GM12874 (cell line): Measurements from ENCODE around the gene SUSD2.

Source experiments
- TF ChIP-seq, protein P1 (sequence below): IDR thresholded peaks from 2 replicates; pipeline ENCODE4 v1.5.1; 2011; ENCODE audit warnings: low read depth, mild to moderate bottlenecking, control low read depth, low read length, moderate library complexity; ENCODE audit not compliant: insufficient read depth

Gene SUSD2

GRCh38 chr22:24161909-24162308 lies 19.4 kb upstream of the SUSD2 start:
- TF ChIP-seq, protein P1, sequence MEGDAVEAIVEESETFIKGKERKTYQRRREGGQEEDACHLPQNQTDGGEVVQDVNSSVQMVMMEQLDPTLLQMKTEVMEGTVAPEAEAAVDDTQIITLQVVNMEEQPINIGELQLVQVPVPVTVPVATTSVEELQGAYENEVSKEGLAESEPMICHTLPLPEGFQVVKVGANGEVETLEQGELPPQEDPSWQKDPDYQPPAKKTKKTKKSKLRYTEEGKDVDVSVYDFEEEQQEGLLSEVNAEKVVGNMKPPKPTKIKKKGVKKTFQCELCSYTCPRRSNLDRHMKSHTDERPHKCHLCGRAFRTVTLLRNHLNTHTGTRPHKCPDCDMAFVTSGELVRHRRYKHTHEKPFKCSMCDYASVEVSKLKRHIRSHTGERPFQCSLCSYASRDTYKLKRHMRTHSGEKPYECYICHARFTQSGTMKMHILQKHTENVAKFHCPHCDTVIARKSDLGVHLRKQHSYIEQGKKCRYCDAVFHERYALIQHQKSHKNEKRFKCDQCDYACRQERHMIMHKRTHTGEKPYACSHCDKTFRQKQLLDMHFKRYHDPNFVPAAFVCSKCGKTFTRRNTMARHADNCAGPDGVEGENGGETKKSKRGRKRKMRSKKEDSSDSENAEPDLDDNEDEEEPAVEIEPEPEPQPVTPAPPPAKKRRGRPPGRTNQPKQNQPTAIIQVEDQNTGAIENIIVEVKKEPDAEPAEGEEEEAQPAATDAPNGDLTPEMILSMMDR: no peak

DNA sequence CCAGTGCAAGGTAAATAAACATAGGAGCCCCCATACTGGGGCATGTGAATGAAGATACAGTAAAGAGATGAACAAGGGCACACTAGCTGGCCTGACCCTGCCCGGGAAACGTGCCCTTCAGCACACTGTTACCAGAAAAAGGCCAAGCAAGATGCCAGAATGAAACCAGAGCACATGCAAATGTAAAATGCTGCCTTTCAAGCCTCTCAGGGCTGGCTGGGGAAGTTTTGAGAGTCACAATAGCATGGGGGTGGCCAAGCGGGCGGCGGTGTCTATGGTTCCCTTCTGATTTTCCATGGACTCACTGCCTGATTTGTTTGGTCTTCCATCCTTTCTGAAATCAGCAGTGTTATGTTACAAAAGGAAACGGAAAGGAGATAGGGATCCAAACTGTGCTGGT lies 18.9 kb upstream of the SUSD2 start:
- TF ChIP-seq, protein P1: no peak

DNA sequence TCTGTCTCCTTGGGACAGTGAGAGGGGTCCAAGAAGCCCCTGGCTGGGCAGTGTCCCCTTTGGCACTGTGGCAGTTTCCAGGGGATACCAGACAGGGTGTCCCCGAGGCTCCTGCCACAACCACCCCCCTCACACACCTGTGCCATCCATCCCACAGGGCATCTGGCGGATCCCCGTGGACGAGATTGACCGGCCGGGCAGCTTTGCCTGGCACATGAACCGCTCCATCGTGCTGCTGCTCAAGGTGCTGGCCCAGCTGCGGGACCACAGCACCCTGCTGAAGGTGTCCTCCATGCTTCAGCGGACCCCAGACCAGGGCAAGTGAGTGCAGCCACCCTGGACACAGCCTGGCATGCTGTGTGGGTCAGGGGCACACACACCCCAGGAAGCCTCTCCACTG lies 17.0 kb upstream of the SUSD2 start:
- TF ChIP-seq, protein P1: no peak

GRCh38 chr22:24164940-24165339 lies 16.3 kb upstream of the SUSD2 start:
- TF ChIP-seq, protein P1: no peak

- TF ChIP-seq, protein P1: no peak
Measured at GRCh38 chr22:24165673-24166072, 15.6 kb upstream of the SUSD2 start.

- TF ChIP-seq, protein P1: no peak
Measured at GRCh38 chr22:24166811-24167210, 14.5 kb upstream of the SUSD2 start.

DNA sequence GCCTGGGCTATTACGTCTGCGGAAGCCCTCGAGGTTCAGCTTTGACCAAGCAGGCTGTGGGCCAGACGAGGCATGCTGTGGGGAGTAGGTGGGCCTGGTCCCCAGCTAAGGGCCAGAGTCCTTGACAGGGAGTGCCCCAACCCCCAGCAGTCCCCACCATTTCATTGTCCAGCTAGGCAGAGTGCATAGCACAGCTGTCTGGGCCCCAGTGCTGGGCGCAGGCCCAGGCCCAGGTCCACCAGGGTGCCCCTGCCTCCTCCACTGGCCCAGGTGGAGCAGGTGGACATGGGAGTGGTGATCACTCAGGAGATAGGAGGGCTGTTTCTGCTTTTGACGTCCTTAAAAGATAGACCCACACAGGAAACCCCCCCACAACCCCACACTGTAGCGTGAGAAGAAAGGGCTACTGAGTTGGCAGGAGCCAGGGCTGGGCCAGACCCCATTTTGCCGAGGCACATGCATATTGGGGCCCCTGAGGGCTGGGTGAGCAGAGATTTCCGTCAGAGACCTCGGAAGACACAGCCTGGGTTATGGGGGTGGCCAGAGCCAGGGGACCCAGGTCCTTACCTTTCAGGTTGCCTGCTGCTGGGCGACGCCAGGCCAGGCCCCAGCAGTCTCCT lies 11.7 kb upstream of the SUSD2 start:
- TF ChIP-seq, protein P1: no peak
